Hematopoietic multipotent progenitor cell treated with erythropoietin and hydrocortisone succinate and interleukin-3 and kit ligand, for 15 days (in vitro differentiated cells): Measurements from ENCODE around the gene TICAM2.

Experiments used
- DNase-seq: peaks from one replicate; pipeline ENCODE4 v3.0.0-alpha.2; 2015; ENCODE audit warnings: low spot score

The TICAM2 gene

GRCh38 chr5:115531787-115532367 is 70.4 kb downstream of the TICAM2 start:
- no peak for DNase-seq

- DNase-seq: no peak
Observed at GRCh38 chr5:115531380-115531779, 70.9 kb downstream of the TICAM2 start.

GRCh38 chr5:115530426-115530825 is 71.9 kb downstream of the TICAM2 start:
- DNase-seq: no peak
